Activated naive CD4-positive, alpha-beta T cell (primary cell): Measurements from ENCODE around the gene SSU72.

Source experiments
- DNase-seq, 4 experiments: peaks; one replicate each; lab custom pipeline; 2025; lab: John Stamatoyannopoulos, UW

SSU72 gene

DNA sequence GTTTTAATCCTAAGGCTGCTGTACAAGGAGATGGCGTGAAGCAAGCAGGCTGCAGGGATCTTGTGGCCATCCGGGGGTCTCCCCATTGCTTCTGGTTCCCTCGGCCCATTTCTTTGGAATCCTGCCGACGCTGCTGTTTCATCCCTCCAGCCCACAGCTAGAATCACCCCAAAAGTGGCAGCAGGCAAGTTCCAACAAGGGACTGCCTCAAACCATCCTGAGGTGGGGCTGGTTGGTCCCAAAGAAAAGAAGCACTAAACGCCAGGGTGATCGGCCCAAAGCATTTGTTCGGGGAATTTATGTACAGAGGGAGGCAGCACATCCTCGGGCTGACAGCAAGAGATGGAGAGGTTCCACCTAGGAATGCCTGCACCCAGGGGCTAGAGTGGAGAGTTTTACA lies 36.1 kb upstream of the SSU72 start:
- DNase-seq: no peak

DNA sequence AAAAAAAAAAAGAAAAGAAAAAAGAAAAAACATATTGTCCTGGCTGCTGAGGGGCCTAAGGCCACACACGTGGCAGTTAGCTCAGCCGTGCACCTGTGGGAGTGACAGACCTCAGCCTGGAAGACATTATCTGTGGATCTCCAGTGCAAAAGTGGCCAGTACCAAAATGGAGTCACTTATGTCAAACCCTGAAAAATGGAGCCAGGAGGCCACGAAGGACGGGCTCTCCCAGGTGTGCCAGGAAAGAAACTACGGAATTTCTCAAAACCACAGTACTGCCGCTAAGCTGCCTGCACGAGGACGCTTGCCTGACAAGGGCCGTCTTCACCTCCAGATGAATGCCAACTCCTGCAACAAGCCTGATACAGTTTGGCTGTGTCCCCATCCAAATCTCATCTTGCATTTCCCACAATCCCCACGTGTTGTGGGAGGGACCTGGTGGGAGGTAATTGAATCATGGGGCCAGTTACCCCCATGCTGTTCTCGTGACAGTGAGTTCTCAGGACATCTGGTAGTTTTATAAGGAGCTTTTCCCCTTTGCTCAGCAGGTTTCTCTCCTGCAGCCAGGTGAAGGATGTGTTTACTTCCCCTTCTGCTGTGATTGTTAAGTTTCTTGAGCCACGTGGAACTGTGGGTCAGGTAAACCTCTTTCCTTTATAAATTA lies 35.3 kb upstream of the SSU72 start:
- DNase-seq: no peak

DNA sequence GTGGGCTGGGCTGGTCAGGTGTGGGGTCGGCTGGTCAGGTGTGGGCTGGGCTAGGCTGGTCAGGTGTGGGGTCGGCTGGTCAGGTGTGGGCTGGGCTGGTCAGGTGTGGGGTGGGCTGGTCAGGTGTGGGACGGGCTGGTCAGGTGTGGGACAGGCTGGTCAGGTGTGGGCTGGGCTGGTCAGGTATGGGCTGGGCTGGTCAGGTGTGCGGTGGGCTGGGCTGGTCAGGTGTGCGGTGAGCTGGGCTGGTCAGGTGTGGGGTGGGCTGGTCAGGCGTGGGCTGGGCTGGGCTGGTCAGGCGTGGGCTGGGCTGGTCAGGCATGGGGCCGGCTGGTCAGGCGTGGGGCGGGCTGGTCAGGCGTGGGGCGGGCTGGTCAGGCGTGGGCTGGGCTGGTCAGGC lies 31.6 kb upstream of the SSU72 start:
- DNase-seq: no peak

DNA sequence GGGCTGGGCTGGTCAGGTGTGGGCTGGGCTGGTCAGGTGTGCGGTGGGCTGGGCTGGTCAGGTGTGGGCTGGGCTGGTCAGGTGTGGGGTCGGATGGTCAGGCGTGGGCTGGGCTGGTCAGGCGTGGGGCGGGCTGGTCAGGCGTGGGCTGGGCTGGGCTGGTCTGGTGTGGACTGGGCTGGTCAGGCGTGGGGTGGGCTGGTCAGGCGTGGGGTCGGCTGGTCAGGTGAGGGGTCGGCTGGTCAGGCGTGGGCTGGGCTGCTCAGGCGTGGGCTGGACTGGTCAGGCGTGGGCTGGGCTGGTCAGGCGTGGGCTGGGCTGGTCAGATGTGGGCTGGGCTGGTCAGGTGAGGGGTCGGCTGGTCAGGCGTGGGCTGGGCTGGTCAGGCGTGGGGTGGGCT lies 31.1 kb upstream of the SSU72 start:
- no peak for DNase-seq

DNA sequence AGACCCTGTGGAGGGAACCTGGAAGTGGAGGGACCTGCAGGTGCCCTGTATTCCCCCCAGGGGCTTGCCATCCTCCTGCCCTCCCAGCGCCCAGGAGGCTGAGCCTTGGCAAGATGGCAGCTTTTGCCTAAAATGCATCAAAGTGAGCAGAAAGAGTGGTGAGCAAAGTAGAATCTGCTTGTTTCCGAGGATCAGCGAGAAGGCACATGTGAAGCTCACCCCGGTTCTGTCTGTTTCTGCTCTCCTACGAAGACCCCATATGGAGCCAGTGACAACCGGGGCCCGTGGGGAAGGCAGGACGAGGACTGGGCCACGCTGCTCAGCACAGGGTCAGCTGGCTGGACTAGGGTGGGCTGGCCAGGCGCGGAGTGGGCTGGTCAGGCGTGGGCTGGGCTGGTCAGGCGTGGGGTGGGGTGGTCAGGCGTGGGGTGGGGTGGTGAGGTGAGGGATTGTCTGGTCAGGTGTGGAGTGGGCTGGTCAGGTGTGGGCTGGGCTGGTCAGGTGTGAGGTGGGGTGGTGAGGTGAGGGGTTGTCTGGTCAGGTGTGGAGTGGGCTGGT lies 30.4 kb upstream of the SSU72 start:
- DNase-seq: no peak

DNA sequence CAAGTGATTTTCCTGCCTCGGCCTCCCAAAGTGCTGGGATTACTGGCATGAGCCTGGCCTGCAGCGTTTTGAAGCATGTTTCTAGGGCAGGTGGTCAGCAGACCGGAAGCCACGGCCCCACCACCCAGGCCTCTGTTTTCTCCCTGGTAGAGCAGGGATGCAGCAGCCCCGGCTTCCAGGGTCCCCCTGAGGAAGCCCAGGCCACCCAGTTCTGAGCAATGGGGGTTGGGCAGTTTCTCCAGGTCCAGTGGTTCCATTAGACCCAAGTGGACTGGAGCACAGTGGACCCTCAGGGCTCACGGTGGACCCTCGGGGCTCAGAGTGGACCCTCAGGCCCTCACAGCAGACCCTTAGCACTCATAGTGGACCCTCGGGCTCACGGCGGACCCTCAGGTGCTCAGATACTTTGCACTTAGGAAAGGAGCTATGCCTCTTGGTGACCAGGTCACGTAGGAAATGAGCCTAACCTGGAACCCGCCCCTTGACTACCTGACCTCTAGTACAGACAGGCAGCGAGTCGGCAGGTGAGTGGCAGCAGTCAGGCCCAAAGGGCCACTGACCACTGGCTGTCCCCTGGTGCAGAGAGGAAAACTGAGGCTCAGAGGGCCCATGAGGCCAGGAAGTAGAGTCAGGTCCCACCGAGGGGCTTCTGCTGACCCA lies 29.8 kb upstream of the SSU72 start:
- DNase-seq: no peak

DNA sequence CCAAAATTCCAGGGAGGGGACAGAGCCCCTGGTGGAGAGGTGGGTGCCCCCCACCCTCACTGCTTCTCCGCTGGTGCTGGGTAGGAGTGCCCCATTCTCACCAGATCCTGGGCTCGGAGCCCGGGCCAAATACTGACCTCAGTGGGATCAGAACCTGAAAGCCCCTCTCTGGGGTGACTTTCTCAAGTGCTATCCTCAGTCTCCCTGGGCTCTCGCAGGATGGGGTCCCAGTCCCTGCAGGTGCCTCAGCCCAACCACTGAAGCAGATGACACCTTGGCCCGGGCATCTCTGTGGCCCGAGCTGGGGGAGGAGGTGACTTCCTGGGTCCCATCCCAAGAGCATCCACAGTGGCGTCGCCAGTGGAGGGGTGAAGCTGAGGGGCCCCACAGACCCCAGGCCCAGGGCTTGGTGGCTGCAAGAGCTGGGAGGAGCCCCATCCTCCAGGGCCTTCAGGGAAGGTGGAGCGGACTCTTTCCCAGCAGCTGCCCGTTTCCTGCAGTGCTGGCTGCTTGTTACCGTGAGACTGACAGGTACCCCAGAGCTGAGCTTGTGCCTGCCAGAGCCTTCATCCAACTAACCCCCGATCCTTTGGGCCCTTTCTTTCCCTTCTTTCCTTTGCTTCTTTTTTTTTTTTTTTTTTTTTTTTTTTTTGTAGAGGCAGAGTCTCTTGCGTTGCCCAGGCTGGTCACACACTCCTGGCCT lies 29.2 kb upstream of the SSU72 start:
- DNase-seq: no peak

DNA sequence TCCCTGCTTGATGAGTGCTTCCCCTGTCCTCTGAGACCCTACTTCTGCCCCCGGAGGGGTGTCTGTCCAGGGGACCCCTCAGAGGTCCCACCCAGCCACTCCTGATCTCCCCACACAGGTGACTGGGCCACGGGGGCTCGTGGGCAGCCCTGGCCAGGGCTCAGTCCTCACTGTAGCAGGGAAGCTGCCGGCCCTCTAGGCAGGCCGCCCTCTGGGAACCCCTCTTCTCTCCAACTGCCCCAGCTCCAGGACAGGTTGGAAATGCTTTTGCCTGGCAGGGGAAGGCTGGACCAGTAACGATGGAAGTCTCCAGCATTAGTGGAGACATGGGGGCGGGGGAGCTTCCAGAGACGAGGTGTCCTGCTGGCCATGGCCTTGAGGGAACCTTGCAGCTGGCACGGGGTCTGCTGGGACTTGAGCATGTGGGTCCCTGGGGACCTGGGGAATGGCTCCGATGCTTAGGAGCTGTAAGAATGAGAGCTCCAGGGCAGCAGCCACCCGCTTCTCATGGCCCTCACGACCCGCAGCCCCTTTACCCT lies 28.4 kb upstream of the SSU72 start:
- no peak for DNase-seq

DNA sequence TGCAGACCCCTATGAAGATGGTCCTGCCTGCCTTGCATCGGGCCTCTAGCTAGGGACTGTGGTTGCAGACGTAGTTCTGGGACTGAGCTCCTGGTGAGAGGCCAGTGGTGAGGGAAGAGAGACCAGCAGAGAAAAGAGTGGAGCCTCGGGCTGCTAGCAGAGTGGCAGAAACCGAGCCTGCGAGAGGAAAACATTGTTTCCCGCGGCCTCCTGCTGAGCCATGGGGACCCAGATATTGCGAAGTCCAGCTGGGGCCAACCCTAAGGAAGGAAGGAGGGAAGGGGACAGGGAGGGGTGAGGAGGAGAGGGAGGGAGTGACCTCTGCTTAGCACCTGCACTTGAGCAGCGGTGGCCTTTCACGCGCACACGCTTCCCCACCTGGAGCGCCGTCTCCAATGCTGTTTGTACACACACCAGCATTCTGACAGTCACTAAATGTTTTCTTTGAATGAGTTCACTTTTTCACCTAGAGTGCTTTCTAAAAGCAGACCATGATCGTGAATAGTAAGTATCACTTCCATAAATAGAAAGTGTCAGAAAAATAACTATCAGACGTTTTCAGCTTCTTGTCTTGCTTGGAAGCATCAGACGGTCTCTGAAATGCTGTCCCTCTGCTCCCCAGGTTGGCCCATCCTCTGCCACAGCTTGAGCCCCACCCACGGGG lies 27.8 kb upstream of the SSU72 start:
- no peak for DNase-seq

DNA sequence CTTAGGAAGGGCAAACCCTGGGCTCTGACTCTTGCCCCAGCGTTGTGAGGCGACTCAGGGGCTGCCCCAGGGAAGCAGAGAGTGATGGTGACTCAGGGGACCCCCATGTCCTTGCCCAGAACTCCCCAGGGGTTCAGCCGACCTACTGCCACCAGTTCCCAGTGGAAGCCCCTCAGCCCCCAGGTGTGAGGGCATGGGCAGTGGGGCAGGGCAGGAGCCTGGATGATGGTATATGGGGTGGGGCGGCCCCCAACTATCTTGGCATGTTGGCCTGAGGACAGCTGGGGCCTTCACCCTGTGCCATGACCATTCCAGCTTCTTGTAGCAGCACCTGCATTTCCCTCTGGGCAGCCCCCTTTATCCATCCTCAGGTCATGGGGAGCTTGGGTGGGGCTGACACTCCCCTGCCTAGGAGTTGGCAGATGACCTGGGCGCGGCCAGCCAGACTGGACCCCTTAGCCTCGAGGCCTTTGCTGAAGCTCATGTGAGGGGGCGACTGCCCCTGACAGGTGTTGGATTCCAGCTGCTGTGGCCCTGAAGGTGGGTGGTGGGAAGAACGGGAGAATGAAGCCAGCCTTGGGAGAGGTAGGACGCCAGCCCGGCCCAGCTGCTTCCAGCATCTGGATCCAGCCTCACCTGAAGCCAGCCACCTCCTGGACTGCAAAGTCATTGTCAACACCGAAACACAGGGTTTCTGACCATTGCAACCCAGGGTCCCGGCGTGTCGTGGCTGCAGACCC lies 27.1 kb upstream of the SSU72 start:
- DNase-seq: no peak

DNA sequence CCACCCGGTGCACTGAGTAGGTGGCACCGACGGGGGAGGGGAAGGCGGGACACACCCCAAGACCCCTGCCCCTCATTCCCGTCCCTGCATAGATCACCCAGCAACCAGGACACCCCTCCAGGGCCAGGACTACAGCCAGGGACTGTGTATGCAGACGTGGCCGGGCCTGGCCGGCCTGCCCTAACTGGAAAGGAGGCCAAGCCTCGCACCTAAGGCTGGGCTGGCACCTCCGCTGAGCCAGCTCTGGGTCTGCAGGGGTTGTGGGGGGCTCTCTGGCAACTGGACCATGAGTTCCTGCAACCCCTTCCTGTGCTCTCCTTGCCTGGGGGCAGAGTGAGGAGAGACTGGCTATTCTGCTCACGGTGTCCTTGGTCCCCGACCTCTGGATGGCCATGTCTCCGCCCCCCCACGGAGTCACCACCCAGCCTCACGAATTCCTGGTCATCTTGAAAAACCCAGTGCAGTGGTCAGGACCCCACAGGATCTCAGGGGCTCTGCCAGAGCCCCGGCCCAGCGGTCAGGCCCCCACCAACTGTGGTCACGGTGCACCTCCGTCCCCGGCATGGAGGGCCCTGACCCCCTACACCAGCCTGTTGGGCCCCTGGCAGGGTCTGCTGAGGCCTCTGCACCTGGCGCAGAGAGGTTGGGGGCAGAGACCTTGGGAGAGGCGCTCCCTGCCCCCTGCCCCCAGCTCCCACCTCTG lies 26.3 kb upstream of the SSU72 start:
- no peak for DNase-seq

DNA sequence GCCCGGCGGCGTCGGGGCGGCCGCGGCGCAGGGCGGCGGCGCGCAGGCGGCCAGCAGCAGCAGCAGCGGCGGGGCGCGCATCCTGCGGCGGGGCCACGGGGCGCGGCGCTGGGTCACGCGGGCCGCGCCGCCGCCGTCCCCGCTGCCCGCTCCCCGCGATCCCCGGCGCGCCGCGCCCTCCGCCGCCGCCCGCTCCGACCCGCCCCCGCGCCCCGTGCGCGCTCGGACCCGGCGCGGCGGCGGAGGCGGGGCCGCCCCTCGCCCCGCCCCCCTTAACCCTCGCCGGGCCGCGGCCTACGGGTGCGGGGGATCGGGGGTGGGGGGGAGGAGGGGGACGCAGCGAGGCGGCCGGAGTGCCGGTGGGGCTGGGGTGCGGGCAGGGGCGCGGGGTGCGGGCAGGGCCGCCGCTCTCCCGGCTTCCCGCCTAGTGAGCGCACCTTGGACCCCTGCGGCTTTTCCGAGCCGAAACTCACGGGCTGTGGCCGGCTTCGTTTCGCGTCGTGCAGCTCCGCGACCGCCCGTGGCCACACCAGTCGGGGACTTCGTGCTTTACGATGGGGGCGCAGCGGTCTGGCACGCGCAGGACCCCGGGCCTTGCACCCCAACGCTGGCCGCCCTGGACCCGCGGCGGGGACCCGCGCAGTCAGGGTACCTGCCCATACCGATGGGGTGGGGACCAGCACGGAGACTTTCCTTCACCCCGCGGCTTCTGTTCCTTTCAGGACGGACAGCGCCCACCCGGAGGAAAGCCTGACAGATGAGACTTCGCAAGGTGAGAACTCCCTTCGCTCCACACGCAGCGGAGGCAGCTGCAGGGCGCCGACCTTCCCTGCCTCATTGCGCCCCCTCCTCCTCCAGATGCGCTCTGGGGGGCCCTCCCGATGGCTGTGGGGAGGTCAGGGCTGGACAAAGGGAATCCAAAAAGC lies 25.5 kb upstream of the SSU72 start, which contains the start of gene FNDC10:
FNDC10 (minus strand) TSS at position 201 of the 926 bp plus-strand sequence; CDS start at position 81, 120 bp downstream.
- DNase-seq: no peak

DNA sequence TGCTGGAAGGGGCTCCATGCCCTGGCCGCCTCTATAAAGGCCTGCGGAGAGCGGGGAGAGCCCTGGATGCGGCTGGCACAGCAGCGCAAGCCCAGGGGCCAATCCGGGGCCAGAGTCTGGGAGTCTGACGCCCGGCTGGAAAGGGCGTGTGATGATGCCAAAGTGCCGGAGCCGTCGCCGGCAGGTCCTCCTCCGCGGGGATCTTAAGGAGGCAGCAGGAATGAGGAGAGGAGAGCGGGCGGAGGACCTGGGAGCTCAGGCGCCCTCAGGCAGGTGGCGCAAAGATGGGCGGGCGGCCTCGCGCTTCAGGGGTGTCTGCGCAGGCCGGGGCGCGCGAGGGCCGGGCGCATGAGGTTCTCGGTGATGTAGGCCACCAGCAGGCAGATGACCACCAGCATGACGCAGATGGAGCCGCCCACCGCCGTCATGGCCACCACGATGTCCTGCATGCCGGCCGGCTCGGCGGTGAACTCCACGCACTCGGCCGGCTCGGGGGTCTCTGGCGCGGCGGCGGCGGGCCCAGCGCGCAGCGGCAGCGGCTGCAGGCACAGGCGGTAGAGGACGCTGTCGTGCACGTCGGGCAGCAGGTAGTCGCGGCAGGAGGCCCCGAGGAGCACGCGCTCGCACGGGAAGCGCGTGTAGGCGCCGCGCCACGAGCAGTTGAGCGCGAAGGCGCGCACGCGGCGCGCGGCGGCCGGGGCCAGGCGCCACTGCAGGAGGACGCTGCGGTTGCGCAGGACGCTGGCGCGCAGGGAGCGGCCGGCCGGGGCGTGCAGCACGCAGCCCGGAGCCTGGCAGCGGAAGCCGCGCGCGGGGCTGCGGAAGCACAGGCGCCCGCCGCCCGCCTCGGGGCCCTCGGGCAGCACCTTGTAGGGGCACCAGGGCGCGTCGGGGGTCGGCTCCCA lies 24.6 kb upstream of the SSU72 start:
- peak in 1 of 4 experiments; percentile 31 for DNase-seq

DNA sequence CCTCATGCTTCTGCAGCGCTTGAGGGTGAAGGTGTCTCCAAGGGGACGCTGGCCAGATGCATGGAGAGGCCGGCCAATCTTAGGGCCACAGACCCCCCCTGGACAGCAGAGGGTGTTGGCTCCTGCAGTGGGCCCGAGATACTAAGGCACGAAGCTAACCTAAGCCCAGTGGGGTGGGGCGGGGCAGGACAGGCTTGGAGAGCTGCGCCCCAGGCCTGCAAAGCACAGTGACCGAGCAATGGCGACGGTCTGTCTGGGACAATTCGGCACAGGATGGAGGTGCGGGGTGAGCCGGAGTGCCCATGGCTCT lies 24.0 kb upstream of the SSU72 start:
- no peak for DNase-seq

DNA sequence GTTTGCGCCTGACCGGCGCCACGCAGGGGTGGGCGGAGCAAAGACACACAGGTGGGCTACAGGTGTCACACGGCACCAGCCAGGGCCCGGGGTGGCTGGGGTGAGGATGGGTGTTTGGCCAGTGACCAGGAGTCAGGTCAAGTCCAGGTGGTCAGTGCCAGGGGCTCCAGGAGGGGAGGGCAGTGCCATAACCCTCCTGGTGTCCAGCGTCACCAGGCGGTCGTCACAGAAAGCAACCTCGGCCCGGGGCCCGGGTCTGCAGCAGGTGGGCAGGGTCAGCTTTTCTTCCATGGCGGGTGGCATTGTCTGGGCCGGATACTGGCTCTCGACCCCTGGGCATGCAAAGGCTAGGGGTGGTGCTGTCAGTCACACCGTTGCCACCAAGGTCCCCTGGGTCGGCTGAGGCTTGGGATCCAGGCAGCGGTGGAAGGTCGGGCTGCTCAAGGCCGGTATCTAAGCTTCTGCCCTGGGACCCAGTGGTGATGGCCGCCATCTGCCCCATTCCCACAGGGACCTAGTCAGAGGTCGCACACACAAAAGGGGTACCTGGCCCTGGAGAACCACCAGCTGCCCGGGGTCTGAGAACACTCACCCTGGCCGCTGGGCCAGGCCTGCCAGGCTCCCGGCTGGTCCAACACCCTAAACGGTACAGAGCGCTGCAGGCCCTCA lies 23.5 kb upstream of the SSU72 start:
- DNase-seq: no peak

DNA sequence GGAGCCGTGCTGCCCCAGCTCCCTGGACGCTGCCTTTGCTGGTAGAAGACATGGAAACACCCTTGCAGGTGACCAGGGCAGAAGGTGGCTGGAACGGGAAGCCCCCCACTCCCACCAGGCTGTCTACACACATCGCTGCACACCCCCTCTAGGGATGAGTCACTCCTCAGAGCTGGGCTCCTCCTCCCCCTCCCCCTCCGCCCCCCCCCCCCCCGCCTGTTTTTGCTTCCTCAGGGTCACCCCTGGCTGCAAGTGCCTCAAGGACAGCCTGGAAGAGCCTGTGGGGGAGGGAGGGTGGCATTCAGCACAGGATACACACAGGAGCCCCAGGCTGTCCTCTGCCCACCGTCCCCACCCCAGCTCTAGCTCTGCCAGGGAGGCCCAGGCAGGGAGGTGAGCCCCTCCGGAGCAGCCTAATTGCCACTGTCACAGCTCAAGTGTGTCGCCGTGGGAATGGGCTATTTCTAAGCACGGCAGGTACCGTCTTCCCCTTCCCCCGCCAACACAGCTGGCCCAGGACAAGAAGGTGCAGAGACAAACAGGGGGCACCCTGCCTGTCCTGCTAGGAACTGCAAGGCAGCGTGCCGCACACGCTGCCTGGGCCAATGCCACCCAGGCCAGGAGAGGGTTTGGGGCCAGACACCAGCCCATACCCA lies 22.7 kb upstream of the SSU72 start:
- DNase-seq: no peak

DNA sequence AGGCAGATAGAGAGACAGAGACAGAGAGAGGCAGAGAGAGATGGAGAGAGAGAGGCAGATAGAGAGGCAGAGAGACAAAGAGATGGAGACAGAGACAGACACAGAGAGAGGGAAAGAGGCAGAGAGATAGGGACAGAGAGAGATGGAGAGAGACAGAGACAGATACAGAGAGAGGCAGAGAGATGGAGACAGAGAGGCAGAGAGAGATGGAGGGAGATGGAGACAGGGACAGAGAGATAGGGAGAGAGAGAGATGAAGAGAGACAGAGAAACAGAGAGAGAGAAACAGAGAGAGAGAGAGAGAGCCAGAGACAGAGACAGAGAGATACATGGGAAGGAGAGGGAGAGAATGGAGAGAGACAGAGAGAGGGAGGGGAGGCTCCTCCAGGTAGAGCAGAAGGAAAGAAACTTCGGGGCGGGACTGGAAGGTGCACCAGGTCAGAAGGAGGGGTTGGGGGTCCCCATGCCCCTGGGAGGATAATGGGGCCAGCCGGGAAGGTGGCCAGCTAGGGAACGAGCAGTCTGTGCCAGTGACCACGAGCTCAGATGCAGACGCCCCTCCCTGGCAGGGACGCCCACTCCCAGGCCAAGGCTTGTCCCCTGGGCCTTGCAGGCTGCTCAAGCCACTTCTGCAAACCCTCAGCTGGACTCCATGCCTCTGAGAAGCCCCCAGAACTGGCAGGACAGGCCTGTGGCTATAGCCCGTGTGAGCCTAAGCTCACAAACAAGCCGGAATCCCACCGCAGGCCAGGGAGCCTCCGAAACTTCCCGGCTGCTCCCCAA lies 22.0 kb upstream of the SSU72 start:
- no peak for DNase-seq
